ENCODE data around the gene AGAP1. TPM values are rescaled to one million over a fixed set of nuclear protein-coding genes. Genes with fewer than 3 reads are reported as not detected.

AGAP1 gene
- total RNA-seq, 1 donor from 2014 or later: 39.4 TPM

GRCh38 chr2:235513984-235514626 lies 20.3 kb downstream of the AGAP1 start:
- no peak overlapping the region for H3K4me2 ChIP-seq (ENCODE audit: low read length)
- FAIRE-seq (no peak), DNase-seq (ENCODE audit: low read depth) (no peak)
- no peak overlapping the region for H2AFZ ChIP-seq (ENCODE audit: low read depth, low read length)
- H3K27me3 ChIP-seq (ENCODE audit: insufficient read depth, low read length): no peaks in the 10 kb centered on the region
- H3K9me3 ChIP-seq (ENCODE audit: insufficient read depth, low read depth, low read length): no peaks in the 10 kb centered on the region
- no peaks in the 10 kb centered on the region for H3K9me3 Mint-ChIP-seq (ENCODE audit: unreplicated experiment)
- no peak overlapping the region for H3K4me3 Mint-ChIP-seq (ENCODE audit: unreplicated experiment)
- peaks cover 12% of the 10 kb centered on the region for H3K4me1 ChIP-seq (ENCODE audit: insufficient read depth, low read length)
- H3K27ac ChIP-seq (ENCODE audit: low read depth, low read length): no peak overlapping the region
- H3K9ac ChIP-seq (ENCODE audit: low read length): no peak overlapping the region
- H3K4me3 ChIP-seq (ENCODE audit: insufficient read depth, low read depth, low read length): no peak overlapping the region
- H3K36me3 Mint-ChIP-seq (ENCODE audit: low read depth, unreplicated experiment): peaks cover 11% of the 10 kb centered on the region
- no peaks in the 10 kb centered on the region for H3K36me3 ChIP-seq (ENCODE audit: insufficient read depth, low read length)
- H3K79me2 ChIP-seq (ENCODE audit: insufficient read depth, low read length): peaks cover 63% of the 10 kb centered on the region
- no peak for TF ChIP-seq CTCF (IDR thresholded peaks at IDR 0.05; ENCODE audit: insufficient read depth, low read depth, low read length)
- TF ChIP-seq EZH2 (IDR thresholded peaks at IDR 0.05; ENCODE audit: insufficient read depth, low read length): no peak
- no peaks in the 10 kb centered on the region for H3K27me3 Mint-ChIP-seq (ENCODE audit: low read depth, unreplicated experiment)
- peak overlapping the region; percentile 30 for H3K27ac Mint-ChIP-seq (ENCODE audit: unreplicated experiment)
- peaks cover 14% of the 10 kb centered on the region for H3K4me1 Mint-ChIP-seq (ENCODE audit: low read depth, unreplicated experiment)
- H4K20me1 ChIP-seq (ENCODE audit: insufficient read depth, low read length): peaks cover 72% of the 10 kb centered on the region

GRCh38 chr2:235514627-235515363 lies 21.0 kb downstream of the AGAP1 start:
- no peak overlapping the region for H2AFZ ChIP-seq (ENCODE audit: low read depth, low read length)
- peaks cover 12% of the 10 kb centered on the region for H3K4me1 ChIP-seq (ENCODE audit: insufficient read depth, low read length)
- no peak for FAIRE-seq
- no peaks in the 10 kb centered on the region for H3K9me3 Mint-ChIP-seq (ENCODE audit: unreplicated experiment)
- peaks cover 14% of the 10 kb centered on the region for H3K4me1 Mint-ChIP-seq (ENCODE audit: low read depth, unreplicated experiment)
- H3K9me3 ChIP-seq (ENCODE audit: insufficient read depth, low read depth, low read length): no peaks in the 10 kb centered on the region
- peaks cover 73% of the 10 kb centered on the region for H4K20me1 ChIP-seq (ENCODE audit: insufficient read depth, low read length)
- H3K36me3 ChIP-seq (ENCODE audit: insufficient read depth, low read length): no peaks in the 10 kb centered on the region
- H3K27ac ChIP-seq (ENCODE audit: low read depth, low read length): no peak overlapping the region
- DNase-seq (ENCODE audit: low read depth): no peak
- H3K9ac ChIP-seq (ENCODE audit: low read length): no peak overlapping the region
- no peak overlapping the region for H3K4me2 ChIP-seq (ENCODE audit: low read length)
- no peaks in the 10 kb centered on the region for H3K27me3 ChIP-seq (ENCODE audit: insufficient read depth, low read length)
- no peak overlapping the region for H3K27ac Mint-ChIP-seq (ENCODE audit: unreplicated experiment)
- H3K4me3 ChIP-seq (ENCODE audit: insufficient read depth, low read depth, low read length): no peak overlapping the region
- peaks cover 8% of the 10 kb centered on the region for H3K36me3 Mint-ChIP-seq (ENCODE audit: low read depth, unreplicated experiment)
- no peak overlapping the region for H3K4me3 Mint-ChIP-seq (ENCODE audit: unreplicated experiment)
- no peak for TF ChIP-seq CTCF (IDR thresholded peaks at IDR 0.05; ENCODE audit: insufficient read depth, low read depth, low read length)
- TF ChIP-seq EZH2 (IDR thresholded peaks at IDR 0.05; ENCODE audit: insufficient read depth, low read length): no peak
- H3K27me3 Mint-ChIP-seq (ENCODE audit: low read depth, unreplicated experiment): no peaks in the 10 kb centered on the region
- peaks cover 63% of the 10 kb centered on the region for H3K79me2 ChIP-seq (ENCODE audit: insufficient read depth, low read length)

GRCh38 chr2:235515364-235515742 lies 21.5 kb downstream of the AGAP1 start:
- peaks cover 12% of the 10 kb centered on the region for H3K4me1 ChIP-seq (ENCODE audit: insufficient read depth, low read length)
- Mint-ChIP-seq H3K4me3 (ENCODE audit: unreplicated experiment) (no peak overlapping the region), H3K9me3 (ENCODE audit: unreplicated experiment) (no peaks in the 10 kb centered on the region), H3K36me3 (ENCODE audit: low read depth, unreplicated experiment) (peaks cover 7% of the 10 kb centered on the region), H3K4me1 (ENCODE audit: low read depth, unreplicated experiment) (peaks cover 13% of the 10 kb centered on the region), H3K27ac (ENCODE audit: unreplicated experiment) (no peak overlapping the region), H3K27me3 (ENCODE audit: low read depth, unreplicated experiment) (no peaks in the 10 kb centered on the region)
- H4K20me1 ChIP-seq (ENCODE audit: insufficient read depth, low read length): peaks cover 74% of the 10 kb centered on the region
- no peak overlapping the region for H3K9ac ChIP-seq (ENCODE audit: low read length)
- H2AFZ ChIP-seq (ENCODE audit: low read depth, low read length): no peak overlapping the region
- no peak for TF ChIP-seq CTCF (IDR thresholded peaks at IDR 0.05; ENCODE audit: insufficient read depth, low read depth, low read length)
- TF ChIP-seq EZH2 (IDR thresholded peaks at IDR 0.05; ENCODE audit: insufficient read depth, low read length): no peak
- H3K79me2 ChIP-seq (ENCODE audit: insufficient read depth, low read length): peaks cover 64% of the 10 kb centered on the region
- no peaks in the 10 kb centered on the region for H3K36me3 ChIP-seq (ENCODE audit: insufficient read depth, low read length)
- H3K27me3 ChIP-seq (ENCODE audit: insufficient read depth, low read length): no peaks in the 10 kb centered on the region
- no peaks in the 10 kb centered on the region for H3K9me3 ChIP-seq (ENCODE audit: insufficient read depth, low read depth, low read length)
- H3K4me3 ChIP-seq (ENCODE audit: insufficient read depth, low read depth, low read length): no peak overlapping the region
- FAIRE-seq: no peak
- H3K4me2 ChIP-seq (ENCODE audit: low read length): no peak overlapping the region
- no peak for DNase-seq (ENCODE audit: low read depth)
- H3K27ac ChIP-seq (ENCODE audit: low read depth, low read length): no peak overlapping the region
